ENCODE results near the gene SRPK2. TPM values are rescaled to one million over a fixed set of nuclear protein-coding genes. Genes with fewer than 3 reads are reported as not detected.
"Not testable (repeated sequence)": the region's sequence is repeated elsewhere in the genome, so short reads cannot be mapped to it uniquely, and the experiment has no call there.

SRPK2 gene
- total RNA-seq, 5 donors from 2014 or later (not counting 1 experiment from before 2014, with no cell fraction given), result 41.6 to 71.4 (median 46.9) TPM

GRCh38 chr7:105244594-105244993 lies 144.1 kb downstream of the SRPK2 start:
- Mint-ChIP-seq H3K36me3 (peaks cover 10% of the 10 kb centered on the region), H3K9me3 (no peaks in the 10 kb centered on the region), H3K4me1 (peaks cover 42 to 50% (median 44%) of the 10 kb centered on the region in 3 donors), H3K27ac (no peak overlapping the region), H3K4me3 (no peak overlapping the region), H3K27me3 (no peaks in the 10 kb centered on the region)
- no peak for ATAC-seq (replicated peaks in 1 of 4)
- H3K4me1 ChIP-seq (ENCODE audit: control insufficient read depth in 1 of 2, extremely low read depth in 1 of 2, insufficient read depth in 2 of 2, low read length in 2 of 2), result no peaks in the 10 kb centered on the region
- 97% methylated on average over 27 of the region's 28 CpGs for WGBS (ENCODE audit: insufficient coverage)
- no peak overlapping the region for H3K27ac ChIP-seq (ENCODE audit: low read length)
- H3K27me3 ChIP-seq (replicated peaks in 1 of 2; ENCODE audit: control insufficient read depth in 2 of 2, extremely low read depth in 1 of 2, insufficient read depth in 2 of 2, low read length in 1 of 2), result no peaks in the 10 kb centered on the region
- no peaks in the 10 kb centered on the region for H3K9me3 ChIP-seq
- ChIA-PET CTCF (no interaction called here), POLR2A (no interaction called here)
- peaks cover 3% of the 10 kb centered on the region in 2 donors for H3K36me3 ChIP-seq (ENCODE audit: control insufficient read depth in 2 of 2, extremely low read depth in 1 of 2, insufficient read depth in 1 of 2, low read length in 1 of 2)
- H3K4me3 ChIP-seq (ENCODE audit: control insufficient read depth in 1 of 2, extremely low read depth in 1 of 2, low read length in 1 of 2), result no peak overlapping the region
- DNase-seq, result no peak

DNA sequence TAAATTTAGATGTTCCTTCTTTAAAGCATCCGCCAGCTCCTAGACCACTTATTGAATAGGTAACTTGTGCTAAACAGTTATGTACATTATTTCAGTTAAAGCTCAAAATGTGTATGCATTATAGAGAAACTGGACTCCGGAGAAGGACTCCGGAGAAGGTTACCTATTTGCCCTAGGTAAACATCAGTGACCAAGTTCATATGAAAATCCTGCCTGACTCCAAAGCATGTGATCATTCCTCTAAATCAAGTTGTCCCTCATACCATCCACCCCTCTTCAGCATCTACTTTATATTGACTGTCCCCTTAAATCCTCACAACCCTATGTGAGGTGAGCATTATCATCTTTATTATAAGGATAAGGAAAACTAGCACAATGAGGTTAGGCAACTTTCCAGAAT lies 147.5 kb downstream of the SRPK2 start:
- Mint-ChIP-seq H3K27me3 (no peaks in the 10 kb centered on the region), H3K9me3 (no peaks in the 10 kb centered on the region), H3K4me1 (peaks cover 64 to 71% (median 68%) of the 10 kb centered on the region in 3 donors), H3K36me3 (peaks cover 6% of the 10 kb centered on the region), H3K4me3 (no peak overlapping the region), H3K27ac (no peak overlapping the region)
- Histone ChIP-seq H3K27me3 (replicated peaks in 1 of 2; ENCODE audit: control insufficient read depth in 2 of 2, extremely low read depth in 1 of 2, insufficient read depth in 2 of 2, low read length in 1 of 2) (no peaks in the 10 kb centered on the region), H3K4me1 (ENCODE audit: control insufficient read depth in 1 of 2, extremely low read depth in 1 of 2, insufficient read depth in 2 of 2, low read length in 2 of 2) (peaks cover 0 to 6% of the 10 kb centered on the region in 2 experiments), H3K9me3 (no peaks in the 10 kb centered on the region), H3K4me3 (ENCODE audit: control insufficient read depth in 1 of 2, extremely low read depth in 1 of 2, low read length in 1 of 2) (no peak overlapping the region), H3K27ac (ENCODE audit: low read length) (no peak overlapping the region), H3K36me3 (ENCODE audit: control insufficient read depth in 2 of 2, extremely low read depth in 1 of 2, insufficient read depth in 1 of 2, low read length in 1 of 2) (peaks cover 3% of the 10 kb centered on the region in 2 donors)
- DNase-seq (no peak), ATAC-seq (replicated peaks in 1 of 4) (no peak)
- POLR2A ChIA-PET, result interaction anchor here in 1 of 2 donors (0.5 kb wide), 1 partner anchor 29 kb away, joined by 4 read pairs; no protein-coding TSS in a partner anchor
- 100% methylated on average over 1 of the region's 3 CpGs for WGBS (ENCODE audit: insufficient coverage)
- CTCF ChIA-PET, result interaction anchor here (0.5 to 0.6 kb wide), 2 partner anchors 72 to 168 kb away, joined by 4 read pairs; no protein-coding TSS in a partner anchor

DNA sequence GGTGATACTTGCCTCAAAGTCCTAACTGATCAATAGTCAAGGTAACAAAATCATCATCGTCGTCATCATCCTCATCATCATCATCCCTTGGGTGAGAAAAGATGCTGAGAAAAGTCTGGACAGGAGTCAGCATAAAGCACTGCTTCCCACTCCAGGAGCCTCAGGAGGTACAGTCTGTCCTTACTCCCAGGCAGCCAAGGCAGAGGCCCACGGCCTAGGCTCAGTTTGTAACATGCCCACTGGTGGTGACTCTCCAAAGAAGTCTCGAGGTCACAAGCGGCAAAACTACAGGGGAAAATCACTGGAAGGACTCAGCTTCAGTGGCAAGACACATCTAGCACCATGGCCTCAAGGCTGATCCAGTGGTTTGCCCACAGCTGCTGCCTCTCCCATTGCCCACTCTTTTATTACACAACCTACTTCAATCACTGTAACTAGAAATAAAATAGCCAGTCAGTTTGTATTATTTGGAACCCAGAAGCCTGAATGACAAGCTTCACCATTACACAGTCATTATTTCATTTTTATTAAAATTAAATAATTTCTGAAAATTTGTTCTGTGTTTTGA lies 150.4 kb downstream of the SRPK2 start:
- no peak for ATAC-seq (replicated peaks in 1 of 4)
- 100% methylated on average over 3 of the region's 5 CpGs for WGBS (ENCODE audit: insufficient coverage)
- H3K27ac Mint-ChIP-seq, result no peak overlapping the region
- peaks cover 73 to 78% (median 76%) of the 10 kb centered on the region in 3 donors for H3K4me1 Mint-ChIP-seq
- Histone ChIP-seq H3K27ac (ENCODE audit: low read length) (no peak overlapping the region), H3K4me3 (ENCODE audit: control insufficient read depth in 1 of 2, extremely low read depth in 1 of 2, low read length in 1 of 2) (no peak overlapping the region), H3K36me3 (ENCODE audit: control insufficient read depth in 2 of 2, extremely low read depth in 1 of 2, insufficient read depth in 1 of 2, low read length in 1 of 2) (no peaks in the 10 kb centered on the region), H3K9me3 (no peaks in the 10 kb centered on the region), H3K4me1 (ENCODE audit: control insufficient read depth in 1 of 2, extremely low read depth in 1 of 2, insufficient read depth in 2 of 2, low read length in 2 of 2) (peaks cover 0 to 6% of the 10 kb centered on the region in 2 experiments), H3K27me3 (replicated peaks in 1 of 2; ENCODE audit: control insufficient read depth in 2 of 2, extremely low read depth in 1 of 2, insufficient read depth in 2 of 2, low read length in 1 of 2) (no peaks in the 10 kb centered on the region)
- no peak for DNase-seq
- CTCF ChIA-PET, result no interaction called here
- H3K36me3 Mint-ChIP-seq, result no peaks in the 10 kb centered on the region
- no peak overlapping the region for H3K4me3 Mint-ChIP-seq
- POLR2A ChIA-PET, result no interaction called here
- no peaks in the 10 kb centered on the region for H3K27me3 Mint-ChIP-seq
- no peaks in the 10 kb centered on the region for H3K9me3 Mint-ChIP-seq

GRCh38 chr7:105234886-105235285 lies 153.8 kb downstream of the SRPK2 start:
- peaks cover 15% of the 10 kb centered on the region for H3K36me3 Mint-ChIP-seq
- no peak for DNase-seq
- no peak for ATAC-seq (replicated peaks in 1 of 4)
- peaks cover 0 to 4% of the 10 kb centered on the region in 2 donors for H3K36me3 ChIP-seq (ENCODE audit: control insufficient read depth in 2 of 2, extremely low read depth in 1 of 2, insufficient read depth in 1 of 2, low read length in 1 of 2)
- WGBS (ENCODE audit: insufficient coverage), result 100% methylated on average over 3 of the region's 4 CpGs
- H3K4me3 Mint-ChIP-seq, result no peak overlapping the region
- no peak overlapping the region for H3K27ac ChIP-seq (ENCODE audit: low read length)
- peaks cover 0 to 6% of the 10 kb centered on the region in 2 experiments for H3K4me1 ChIP-seq (ENCODE audit: control insufficient read depth in 1 of 2, extremely low read depth in 1 of 2, insufficient read depth in 2 of 2, low read length in 2 of 2)
- peaks cover 0 to 4% (median 0%) of the 10 kb centered on the region in 3 donors for H3K9me3 Mint-ChIP-seq
- no peaks in the 10 kb centered on the region for H3K27me3 Mint-ChIP-seq
- H3K9me3 ChIP-seq, result no peaks in the 10 kb centered on the region
- no peak overlapping the region for H3K27ac Mint-ChIP-seq
- CTCF ChIA-PET, result interaction anchor here in 1 of 2 donors (0.7 kb wide), 1 partner anchor 208 kb away, joined by 3 read pairs; no protein-coding TSS in a partner anchor
- peaks cover 43 to 59% (median 51%) of the 10 kb centered on the region in 3 donors for H3K4me1 Mint-ChIP-seq
- no peaks in the 10 kb centered on the region for H3K27me3 ChIP-seq (replicated peaks in 1 of 2; ENCODE audit: control insufficient read depth in 2 of 2, extremely low read depth in 1 of 2, insufficient read depth in 2 of 2, low read length in 1 of 2)
- H3K4me3 ChIP-seq (ENCODE audit: control insufficient read depth in 1 of 2, extremely low read depth in 1 of 2, low read length in 1 of 2), result no peak overlapping the region
- POLR2A ChIA-PET, result interaction anchor here in 1 of 2 donors (0.6 kb wide), 1 partner anchor 56 kb away, joined by 4 read pairs; no protein-coding TSS in a partner anchor

GRCh38 chr7:105232829-105233291 lies 155.9 kb downstream of the SRPK2 start:
- POLR2A ChIA-PET; DNase-seq; H3K27ac Mint-ChIP-seq; H3K4me3 ChIP-seq (ENCODE audit: control insufficient read depth in 1 of 2, extremely low read depth in 1 of 2, low read length in 1 of 2); H3K4me3 Mint-ChIP-seq; H3K9me3 Mint-ChIP-seq; H3K9me3 ChIP-seq; ATAC-seq (replicated peaks in 1 of 4); H3K27me3 Mint-ChIP-seq; H3K4me1 ChIP-seq (ENCODE audit: control insufficient read depth in 1 of 2, extremely low read depth in 1 of 2, insufficient read depth in 2 of 2, low read length in 2 of 2); H3K36me3 ChIP-seq (ENCODE audit: control insufficient read depth in 2 of 2, extremely low read depth in 1 of 2, insufficient read depth in 1 of 2, low read length in 1 of 2); H3K27me3 ChIP-seq (replicated peaks in 1 of 2; ENCODE audit: control insufficient read depth in 2 of 2, extremely low read depth in 1 of 2, insufficient read depth in 2 of 2, low read length in 1 of 2); H3K27ac ChIP-seq (ENCODE audit: low read length): not testable (repeated sequence)
- peaks cover 27% of the 10 kb centered on the region for H3K36me3 Mint-ChIP-seq
- peaks cover 31 to 42% (median 32%) of the 10 kb centered on the region in 3 donors for H3K4me1 Mint-ChIP-seq
- WGBS (ENCODE audit: insufficient coverage), result 96% methylated on average over 3 of the region's 6 CpGs
- CTCF ChIA-PET, result interaction anchor here in 1 of 2 donors (0.7 kb wide), 1 partner anchor 188 kb away, joined by 4 read pairs; no protein-coding TSS in a partner anchor

GRCh38 chr7:105230486-105230885 lies 158.2 kb downstream of the SRPK2 start:
- no peaks in the 10 kb centered on the region for H3K9me3 ChIP-seq
- no peak overlapping the region for H3K27ac ChIP-seq (ENCODE audit: low read length)
- WGBS (ENCODE audit: insufficient coverage), result no CpG with 5 or more reads among the region's 3 CpGs
- H3K27ac Mint-ChIP-seq, result no peak overlapping the region
- H3K27me3 ChIP-seq (replicated peaks in 1 of 2; ENCODE audit: control insufficient read depth in 2 of 2, extremely low read depth in 1 of 2, insufficient read depth in 2 of 2, low read length in 1 of 2), result no peaks in the 10 kb centered on the region
- peaks cover 0 to 4% of the 10 kb centered on the region in 2 donors for H3K36me3 ChIP-seq (ENCODE audit: control insufficient read depth in 2 of 2, extremely low read depth in 1 of 2, insufficient read depth in 1 of 2, low read length in 1 of 2)
- ChIA-PET POLR2A (no interaction called here), CTCF (no interaction called here)
- no peak overlapping the region for H3K4me3 Mint-ChIP-seq
- peaks cover 15 to 23% (median 21%) of the 10 kb centered on the region in 3 donors for H3K4me1 Mint-ChIP-seq
- ATAC-seq (replicated peaks in 1 of 4) (no peak), DNase-seq (no peak)
- peaks cover 36% of the 10 kb centered on the region for H3K36me3 Mint-ChIP-seq
- peaks cover 4 to 6% (median 5%) of the 10 kb centered on the region in 3 donors for H3K9me3 Mint-ChIP-seq
- no peak overlapping the region for H3K4me3 ChIP-seq (ENCODE audit: control insufficient read depth in 1 of 2, extremely low read depth in 1 of 2, low read length in 1 of 2)
- no peaks in the 10 kb centered on the region for H3K27me3 Mint-ChIP-seq
- H3K4me1 ChIP-seq (ENCODE audit: control insufficient read depth in 1 of 2, extremely low read depth in 1 of 2, insufficient read depth in 2 of 2, low read length in 2 of 2), result no peaks in the 10 kb centered on the region
